H9 (cell line): Measurements from ENCODE around the gene SEMA5A. TPM values are rescaled to one million over a fixed set of nuclear protein-coding genes. Genes with fewer than 3 reads are reported as not detected.

Experiments used
- DNase-seq: peaks from one replicate; pipeline ENCODE4 v3.0.0-alpha.2; 2017
- H2AFZ ChIP-seq: one replicate; pipeline ENCODE4 v1.6.1; 2013; ENCODE audit warnings: mild to moderate bottlenecking, low read length, control low read depth, moderate library complexity
- H2AK5ac ChIP-seq: 2 replicates; pipeline ENCODE4 v1.6.1; 2013; ENCODE audit warnings: low read length, control low read depth, mixed read lengths; ENCODE audit not compliant: insufficient read length
- H2BK120ac ChIP-seq: one replicate; pipeline ENCODE4 v1.6.1; 2013; ENCODE audit warnings: low read depth, mild to moderate bottlenecking, low read length, control low read depth, inconsistent platforms; ENCODE audit not compliant: poor library complexity, severe bottlenecking
- H2BK12ac ChIP-seq: 2 replicates; pipeline ENCODE4 v1.6.1; 2013; ENCODE audit warnings: low read length, control low read depth, mixed read lengths, low read depth; ENCODE audit not compliant: insufficient read length
- H2BK15ac ChIP-seq: 2 replicates; pipeline ENCODE4 v1.6.1; 2013; ENCODE audit warnings: low read depth, low read length, control low read depth
- H2BK20ac ChIP-seq: one replicate; pipeline ENCODE4 v1.6.1; 2013; ENCODE audit warnings: low read depth, mild to moderate bottlenecking, low read length, control low read depth, inconsistent platforms; ENCODE audit not compliant: poor library complexity, severe bottlenecking
- H2BK5ac ChIP-seq: 2 replicates; pipeline ENCODE4 v1.6.1; 2013; ENCODE audit warnings: low read length, control low read depth, mixed read lengths; ENCODE audit not compliant: insufficient read length
- H3K14ac ChIP-seq: 2 replicates; pipeline ENCODE4 v1.6.1; 2013; ENCODE audit warnings: low read length, control low read depth; ENCODE audit not compliant: insufficient read depth
- H3K18ac ChIP-seq: 2 replicates; pipeline ENCODE4 v1.6.1; 2013; ENCODE audit warnings: low read depth, mild to moderate bottlenecking, mixed read lengths, low read length, control low read depth; ENCODE audit not compliant: insufficient read length
- H3K23ac ChIP-seq: 2 replicates; pipeline ENCODE4 v1.6.1; 2013; ENCODE audit warnings: low read length, control low read depth, mixed read lengths, low read depth; ENCODE audit not compliant: insufficient read length
- H3K23me2 ChIP-seq: 2 replicates; pipeline ENCODE4 v1.6.1; 2013; ENCODE audit warnings: low read depth, mild to moderate bottlenecking, mixed read lengths, low read length, control low read depth; ENCODE audit not compliant: insufficient read length, poor library complexity, severe bottlenecking
- H3K27ac ChIP-seq: 2 replicates; pipeline ENCODE4 v1.5.1; 2013; ENCODE audit warnings: low read length, control low read depth, mixed read lengths, low read depth; ENCODE audit not compliant: insufficient read length
- H3K27me3 ChIP-seq: 2 replicates; pipeline ENCODE4 v1.6.1; 2013; ENCODE audit warnings: low read length, control low read depth, inconsistent platforms; ENCODE audit not compliant: insufficient read depth
- H3K4ac ChIP-seq: 2 replicates; pipeline ENCODE4 v1.6.1; 2013; ENCODE audit warnings: low read depth, mild to moderate bottlenecking, control low read depth, inconsistent platforms, low read length, moderate library complexity
- H3K4me1 ChIP-seq: 2 replicates; pipeline ENCODE4 v1.6.1; 2013; ENCODE audit warnings: low read length, control low read depth, inconsistent platforms; ENCODE audit not compliant: insufficient read depth
- H3K4me2 ChIP-seq: 2 replicates; pipeline ENCODE4 v1.6.1; 2013; ENCODE audit warnings: low read length, control low read depth, mixed read lengths; ENCODE audit not compliant: insufficient read length, insufficient read depth
- H3K56ac ChIP-seq: 2 replicates; pipeline ENCODE4 v1.6.1; 2013; ENCODE audit warnings: low read depth, mild to moderate bottlenecking, mixed read lengths, low read length, control low read depth; ENCODE audit not compliant: insufficient read length
- H3K79me1 ChIP-seq: 2 replicates; pipeline ENCODE4 v1.6.1; 2013; ENCODE audit warnings: low read depth, mild to moderate bottlenecking, moderate library complexity, low read length, control low read depth, inconsistent platforms; ENCODE audit not compliant: insufficient read depth, poor library complexity, severe bottlenecking
- H3K79me2 ChIP-seq: 2 replicates; pipeline ENCODE4 v1.6.1; 2013; ENCODE audit warnings: low read length, control low read depth, inconsistent platforms; ENCODE audit not compliant: insufficient read depth
- H3K9ac ChIP-seq: 2 replicates; pipeline ENCODE4 v1.6.1; 2013; ENCODE audit warnings: low read length, control low read depth, mixed read lengths; ENCODE audit not compliant: insufficient read length; ENCODE audit errors: extremely low read depth
- H3K9me3 ChIP-seq: one replicate; pipeline ENCODE4 v1.6.1; 2013; ENCODE audit warnings: low read depth, low read length, inconsistent platforms; ENCODE audit not compliant: control insufficient read depth
- H3T11ph ChIP-seq: one replicate; pipeline ENCODE4 v1.6.1; 2013; ENCODE audit warnings: mild to moderate bottlenecking, low read length, control low read depth, inconsistent platforms
- H4K20me1 ChIP-seq: one replicate; pipeline ENCODE4 v1.6.1; 2013; ENCODE audit not compliant: control insufficient read depth, insufficient read length, insufficient read depth
- H4K5ac ChIP-seq: 2 replicates; pipeline ENCODE4 v1.6.1; 2013; ENCODE audit warnings: low read depth, mild to moderate bottlenecking, mixed read lengths, low read length, control low read depth; ENCODE audit not compliant: insufficient read length
- H4K8ac ChIP-seq: replicated peaks from 2 replicates; pipeline ENCODE4 v1.6.1; 2013; ENCODE audit warnings: low read length, control low read depth, mixed read lengths, low read depth; ENCODE audit not compliant: insufficient read length
- H4K91ac ChIP-seq: 2 replicates; pipeline ENCODE4 v1.6.1; 2013; ENCODE audit warnings: low read depth, mild to moderate bottlenecking, moderate library complexity, mixed read lengths, low read length, control low read depth; ENCODE audit not compliant: insufficient read length
- H3K27ac Mint-ChIP-seq, 3 experiments: 2 replicates in 2 of 3; 3 replicates in 1 of 3; pipeline ENCODE4 v1.8.0; 2020 to 2021; ENCODE audit warnings: mixed read lengths in 3 of 3, mild to moderate bottlenecking in 1 of 3, moderate library complexity in 1 of 3
- H3K27me3 Mint-ChIP-seq: 2 replicates; pipeline ENCODE4 v1.8.0; 2021; ENCODE audit warnings: low read depth, mild to moderate bottlenecking, moderate library complexity, mixed read lengths
- H3K36me3 Mint-ChIP-seq, 3 experiments: 2 replicates in 2 of 3; 3 replicates in 1 of 3; pipeline ENCODE4 v1.8.0; 2020 to 2021; ENCODE audit warnings: low read depth in 3 of 3, mixed read lengths in 3 of 3; ENCODE audit not compliant: insufficient read depth in 1 of 3
- H3K4me1 Mint-ChIP-seq, 2 experiments: 2 replicates each; pipeline ENCODE4 v1.8.0; 2020; ENCODE audit warnings: mixed read lengths in 2 of 2
- H3K4me3 Mint-ChIP-seq, 2 experiments: 2 replicates in 1 of 2; 3 replicates in 1 of 2; pipeline ENCODE4 v1.8.0; 2020 to 2021; ENCODE audit warnings: mild to moderate bottlenecking in 2 of 2, mixed read lengths in 2 of 2, moderate library complexity in 1 of 2
- H3K9me3 Mint-ChIP-seq, 2 experiments: 2 replicates in 1 of 2; 3 replicates in 1 of 2; pipeline ENCODE4 v1.8.0; 2020; ENCODE audit warnings: mild to moderate bottlenecking in 2 of 2, mixed read lengths in 2 of 2, moderate library complexity in 1 of 2
- CTCF ChIP-seq: fragments of 200-600 bp; sonication (generic); conservative IDR thresholded peaks from 3 replicates; pipeline ENCODE4 v1.8.0; 2021; ENCODE audit warnings: antibody characterized with exemption, mild to moderate bottlenecking
- WGBS: extraction: QIAGEN DNeasy Blood & Tissue Kit; methylation state at CpG from one replicate; pipeline ENCODE4 v1.1.7; 2013; ENCODE audit warnings: missing lambda C conversion rate, low lambda C conversion rate, mixed read lengths; ENCODE audit not compliant: insufficient read length; ENCODE audit errors: extremely low coverage; 5-methylcytosine and 5-hydroxymethylcytosine counted together
- total RNA-seq: library from RNA; stranded (reverse); gene quantifications from 2 replicates; pipeline ENCODE4 v1.2.1, GENCODE V29; 2021

Gene SEMA5A
- total RNA-seq, 1 experiment from 2014 or later, result 4.3 TPM

GRCh38 chr5:9037048-9037447, 508.8 kb downstream of the SEMA5A start:
- H2AFZ ChIP-seq, result no peak overlapping the region
- H3K27me3 ChIP-seq, result no peaks in the 10 kb centered on the region
- no peaks in the 10 kb centered on the region for H3K9me3 ChIP-seq
- H3K27ac ChIP-seq, result no peak overlapping the region
- H2BK12ac ChIP-seq, result no peak overlapping the region
- no peak overlapping the region for H2BK20ac ChIP-seq
- no peak for DNase-seq
- no peak overlapping the region for H3K4me2 ChIP-seq
- no peak overlapping the region for H2BK120ac ChIP-seq
- no peak overlapping the region for H3K14ac ChIP-seq
- H4K5ac ChIP-seq, result no peak overlapping the region
- H2AK5ac ChIP-seq, result no peak overlapping the region
- no peak overlapping the region for H2BK5ac ChIP-seq
- H3K4me1 ChIP-seq, result no peaks in the 10 kb centered on the region; the same call in 1 of the 2 replicates
- no peak overlapping the region for H3K4ac ChIP-seq
- H3K79me1 ChIP-seq, result no peaks in the 10 kb centered on the region
- no CpG with 5 or more reads among the region's 3 CpGs for WGBS
- no peak overlapping the region for H4K91ac ChIP-seq
- no peak overlapping the region for H3T11ph ChIP-seq
- Mint-ChIP-seq H3K36me3 (0 out of 7 replicates have a peak, but pooled peaks cover 0 to 2% (median 0%) of the 10 kb centered on the region in 3 experiments), H3K9me3 (no peaks in the 10 kb centered on the region), H3K27ac (no peak overlapping the region), H3K27me3 (peaks cover 33% of the 10 kb centered on the region), H3K4me1 (peaks cover 16 to 20% of the 10 kb centered on the region in 2 experiments), H3K4me3 (no peak overlapping the region)
- H3K23ac ChIP-seq, result no peak overlapping the region
- no peaks in the 10 kb centered on the region for H3K23me2 ChIP-seq
- H3K18ac ChIP-seq, result no peak overlapping the region
- H3K56ac ChIP-seq, result no peak overlapping the region
- no peak for TF ChIP-seq CTCF
- H2BK15ac ChIP-seq, result no peak overlapping the region
- no peaks in the 10 kb centered on the region for H3K79me2 ChIP-seq
- no peak overlapping the region for H3K9ac ChIP-seq
- no peaks in the 10 kb centered on the region for H4K20me1 ChIP-seq
- no peak overlapping the region for H4K8ac ChIP-seq
